Measurements from ENCODE around the gene LKAAEAR1.
A peak's percentile ranks its signal among the peaks of the same experiment; 100 is the strongest.

LKAAEAR1 gene

DNA sequence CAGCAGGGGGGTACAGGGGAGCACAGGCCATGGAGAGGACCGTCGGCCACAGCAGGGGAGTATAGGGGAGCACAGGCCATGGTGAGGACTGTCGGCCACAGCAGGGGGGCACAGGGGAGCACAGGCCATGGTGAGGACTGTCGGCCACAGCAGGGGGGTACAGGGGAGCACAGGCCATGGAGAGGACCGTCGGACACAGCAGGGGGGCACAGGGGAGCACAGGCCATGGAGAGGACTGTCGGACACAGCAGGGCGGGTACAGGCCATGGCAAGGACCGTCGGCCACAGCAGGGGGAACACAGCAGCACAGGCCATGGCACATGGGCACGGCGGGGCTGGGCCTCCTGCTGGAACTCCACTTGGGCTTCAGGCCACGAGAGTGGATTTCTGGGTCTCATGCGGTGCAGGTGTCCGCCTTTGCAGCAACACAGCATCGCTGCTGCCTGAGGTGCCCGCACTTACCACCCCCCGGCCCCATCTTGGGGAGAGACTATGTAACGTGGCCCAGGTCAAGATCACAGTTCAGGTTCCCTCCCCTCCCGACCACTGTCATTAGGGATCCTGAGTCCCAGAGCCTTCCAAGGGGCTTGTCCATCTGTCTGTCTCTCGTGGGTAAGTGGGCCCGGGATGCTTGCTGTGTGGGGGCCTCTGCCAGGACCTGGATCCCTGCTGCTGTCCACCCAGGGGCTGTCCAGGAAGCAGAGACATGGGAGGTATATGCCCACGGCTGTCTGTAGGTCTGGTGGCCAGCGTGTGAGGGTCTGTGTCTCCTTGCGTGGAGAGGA, 20.7 kb upstream of the LKAAEAR1 start:
- Histone ChIP-seq H3K4me3 (no peak overlapping the region), H4K20me1 (peaks cover 27% of the 10 kb centered on the region; the same call in 1 of the 2 replicates), H3K9ac (no peak overlapping the region), H3K27ac (no peak overlapping the region), H3K27me3 (peaks cover 38% of the 10 kb centered on the region), H3K4me2 (no peak overlapping the region), H3K9me3 (no peaks in the 10 kb centered on the region), H3K36me3 (no peaks in the 10 kb centered on the region), H3K4me1 (peaks cover 63% of the 10 kb centered on the region)
- no peak for TF ChIP-seq Cebpa-rat (IDR thresholded peaks at IDR 0.05)

DNA sequence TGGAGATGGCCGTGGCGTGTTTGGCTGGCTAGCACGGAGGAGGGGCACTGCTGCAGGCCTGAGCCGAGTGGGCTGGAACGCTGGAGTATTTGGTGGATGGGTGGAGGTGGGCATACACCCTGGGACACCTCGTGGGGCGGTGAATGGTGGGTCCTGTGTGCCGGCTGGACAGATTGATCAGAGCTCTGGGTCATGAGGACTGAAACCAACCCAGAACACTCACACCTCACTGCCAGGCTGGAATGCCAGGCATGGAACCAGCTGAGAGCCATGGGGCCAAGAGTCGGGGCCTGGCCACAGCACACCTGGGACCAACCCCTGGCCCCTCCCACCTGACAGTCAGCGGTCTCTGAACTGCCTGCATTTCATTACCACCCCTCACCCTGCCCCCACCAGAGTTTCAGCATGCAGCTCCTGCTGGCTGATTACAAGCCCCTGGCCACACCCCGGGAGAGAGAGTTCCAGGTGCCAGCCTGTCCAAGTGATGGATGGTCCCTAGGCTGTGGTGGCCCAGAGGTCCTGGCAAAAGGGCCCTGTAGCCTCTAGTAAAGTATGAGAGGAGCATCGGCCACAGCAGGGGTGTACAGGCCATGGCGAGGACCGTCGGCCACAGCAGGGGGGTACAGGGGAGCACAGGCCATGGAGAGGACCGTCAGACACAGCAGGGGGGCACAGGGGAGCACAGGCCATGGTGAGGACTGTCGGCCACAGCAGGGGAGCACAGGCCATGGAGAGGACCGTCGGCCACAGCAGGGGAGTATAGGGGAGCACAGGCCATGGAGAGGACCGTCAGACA, 19.9 kb upstream of the LKAAEAR1 start:
- Histone ChIP-seq H3K9me3 (no peaks in the 10 kb centered on the region), H3K9ac (no peak overlapping the region), H3K27ac (no peak overlapping the region), H3K4me3 (no peak overlapping the region), H3K4me1 (peaks cover 63% of the 10 kb centered on the region), H3K36me3 (peaks cover 4% of the 10 kb centered on the region; the same call in 1 of the 2 replicates), H4K20me1 (peaks cover 29% of the 10 kb centered on the region; the same call in 1 of the 2 replicates), H3K27me3 (peaks cover 38% of the 10 kb centered on the region), H3K4me2 (no peak overlapping the region)
- no peak for TF ChIP-seq Cebpa-rat (IDR thresholded peaks at IDR 0.05)

DNA sequence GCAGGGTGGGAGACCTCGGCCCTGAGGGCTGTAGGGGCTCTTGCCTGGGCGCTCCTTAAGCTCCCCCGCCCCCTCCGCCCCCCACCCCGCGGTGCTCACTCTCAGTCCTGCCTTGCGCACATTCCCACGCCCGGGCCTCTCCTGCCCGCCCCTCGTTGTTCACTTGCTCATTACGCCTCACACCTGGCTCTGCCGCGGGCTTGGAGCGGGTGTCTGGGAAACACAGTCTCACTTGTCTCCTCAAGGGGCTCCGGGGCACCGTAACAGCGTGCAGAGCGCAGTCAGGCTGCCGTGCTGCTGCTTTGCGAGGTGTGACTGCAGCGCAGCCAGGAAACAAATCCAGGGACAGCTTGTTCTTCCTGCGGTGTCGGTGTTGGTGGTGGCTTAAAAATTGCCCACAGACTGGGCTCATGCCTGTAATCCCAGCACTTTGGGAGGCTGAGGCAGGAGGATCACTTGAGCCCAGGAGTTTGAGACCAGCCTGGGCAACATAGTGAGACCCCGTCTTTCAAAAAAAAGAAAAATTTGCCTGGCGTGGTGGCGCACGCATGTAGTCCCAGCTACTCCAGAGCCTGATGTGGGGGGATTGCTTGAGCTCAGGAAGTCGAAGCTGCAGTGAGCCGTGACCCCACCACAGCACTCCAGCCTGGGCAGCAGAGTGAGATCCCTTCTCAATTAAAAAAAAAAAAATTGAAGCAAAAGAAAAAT, 18.6 kb upstream of the LKAAEAR1 start:
- no peak overlapping the region for H3K27ac ChIP-seq
- H3K9me3 ChIP-seq: no peaks in the 10 kb centered on the region
- H3K27me3 ChIP-seq: peaks cover 38% of the 10 kb centered on the region
- H3K4me3 ChIP-seq: peak overlapping the region; percentile 65
- peaks cover 52% of the 10 kb centered on the region for H3K4me1 ChIP-seq
- peak overlapping the region; percentile 88 for H3K4me2 ChIP-seq
- H4K20me1 ChIP-seq: peaks cover 29% of the 10 kb centered on the region; the same call in 1 of the 2 replicates
- no peak for TF ChIP-seq Cebpa-rat (IDR thresholded peaks at IDR 0.05)
- H3K36me3 ChIP-seq: peaks cover 17% of the 10 kb centered on the region; the same call in 1 of the 2 replicates
- no peak overlapping the region for H3K9ac ChIP-seq

DNA sequence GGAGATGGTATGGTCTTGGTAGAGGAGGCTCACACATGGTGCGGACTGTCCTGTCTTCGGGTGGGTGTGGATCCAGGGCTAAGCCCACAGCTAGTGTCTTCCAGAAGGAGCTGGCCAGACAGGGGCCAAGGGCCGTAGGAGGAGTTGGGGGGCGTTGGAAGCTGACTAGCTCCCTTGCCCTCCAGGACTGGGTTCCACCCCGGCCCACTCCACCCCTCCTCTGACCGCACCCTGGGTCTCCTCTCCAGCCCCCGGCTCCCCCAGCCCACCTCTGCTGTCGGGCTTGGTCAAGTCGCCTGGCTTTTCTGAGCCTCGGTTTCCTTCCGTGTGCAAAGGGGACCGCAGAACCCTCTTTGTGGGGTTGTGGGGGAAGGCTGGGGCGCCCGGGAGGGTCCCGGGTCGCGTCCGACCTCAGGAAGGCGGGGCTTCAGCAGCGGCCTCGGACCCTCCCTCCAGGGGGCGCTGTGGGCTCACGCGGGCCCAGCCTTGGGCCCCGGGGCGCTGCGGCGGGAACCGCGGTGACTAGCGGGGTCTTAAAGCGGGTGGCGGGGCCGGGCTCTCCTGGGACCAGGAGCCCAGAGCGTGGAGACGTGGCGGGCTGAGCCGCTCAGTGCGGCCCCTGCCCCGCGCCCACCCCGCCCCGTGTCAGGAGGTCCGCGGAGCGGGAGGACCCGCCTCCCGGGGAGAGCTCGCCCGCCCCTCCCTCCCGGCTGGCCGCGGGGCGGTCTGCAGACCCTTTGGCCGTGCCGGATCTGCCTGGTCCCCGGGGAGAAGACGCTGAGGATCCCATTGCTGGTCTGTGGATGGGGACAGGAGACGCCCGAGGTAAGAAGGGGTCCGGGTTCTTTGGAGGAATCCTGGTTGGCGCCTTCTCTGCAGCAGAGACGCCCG, 17.8 kb upstream of the LKAAEAR1 start:
- peak overlapping the region; percentile 88 for H3K4me2 ChIP-seq
- peak overlapping the region; percentile 65 for H3K4me3 ChIP-seq
- peaks cover 44% of the 10 kb centered on the region for H3K4me1 ChIP-seq
- peaks cover 38% of the 10 kb centered on the region for H3K27me3 ChIP-seq
- H3K36me3 ChIP-seq: peaks cover 20% of the 10 kb centered on the region; the same call in 1 of the 2 replicates
- no peak for TF ChIP-seq Cebpa-rat (IDR thresholded peaks at IDR 0.05)
- H3K9ac ChIP-seq: 0 out of 2 replicates have a peak overlapping the region, but pooled peaks have one; percentile 10
- no peaks in the 10 kb centered on the region for H3K9me3 ChIP-seq
- no peak overlapping the region for H3K27ac ChIP-seq
- H4K20me1 ChIP-seq: peaks cover 29% of the 10 kb centered on the region; the same call in 1 of the 2 replicates

DNA sequence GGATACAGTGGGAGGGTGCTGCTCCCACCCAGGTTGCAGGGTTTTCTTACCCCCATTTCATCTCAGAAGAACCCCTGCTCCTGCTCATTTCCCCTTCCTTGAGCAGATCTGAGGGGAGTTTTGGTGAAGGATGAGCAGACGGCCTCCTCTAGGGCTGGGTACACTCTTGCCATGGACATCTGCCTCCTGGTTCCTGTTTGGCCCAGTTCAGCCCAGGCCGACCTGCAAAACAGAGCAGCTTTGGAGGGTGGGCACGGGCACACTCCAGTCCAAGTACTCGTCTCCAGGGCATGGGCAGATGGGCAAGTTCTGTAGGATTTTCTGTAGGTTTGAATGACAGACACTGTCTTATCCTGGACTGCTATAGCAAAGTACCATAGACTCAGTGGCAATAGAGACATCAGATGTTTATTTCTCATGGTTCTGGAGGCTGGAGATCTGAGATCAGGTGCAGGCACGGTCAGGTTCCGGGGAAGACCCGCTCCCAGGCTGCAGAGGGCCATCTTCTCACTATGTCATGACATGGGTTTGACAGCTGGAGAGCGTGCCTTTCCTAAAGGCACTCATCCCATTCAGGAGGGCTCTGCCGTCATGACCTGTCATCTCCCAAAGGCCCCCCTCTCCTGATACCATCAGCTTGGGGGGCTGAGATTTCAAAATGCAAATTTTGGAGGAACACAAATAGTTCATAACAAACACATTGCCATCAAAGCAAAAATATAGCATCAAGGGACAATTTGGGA, 16.9 kb upstream of the LKAAEAR1 start:
- Histone ChIP-seq H3K27ac (no peak overlapping the region), H3K4me3 (no peak overlapping the region), H3K4me1 (peaks cover 40% of the 10 kb centered on the region), H3K4me2 (peak overlapping the region; percentile 88), H4K20me1 (peaks cover 29% of the 10 kb centered on the region; the same call in 1 of the 2 replicates), H3K9ac (no peak overlapping the region), H3K36me3 (peaks cover 27% of the 10 kb centered on the region; the same call in 1 of the 2 replicates), H3K27me3 (peaks cover 38% of the 10 kb centered on the region), H3K9me3 (no peaks in the 10 kb centered on the region)
- TF ChIP-seq Cebpa-rat (IDR thresholded peaks at IDR 0.05): no peak

DNA sequence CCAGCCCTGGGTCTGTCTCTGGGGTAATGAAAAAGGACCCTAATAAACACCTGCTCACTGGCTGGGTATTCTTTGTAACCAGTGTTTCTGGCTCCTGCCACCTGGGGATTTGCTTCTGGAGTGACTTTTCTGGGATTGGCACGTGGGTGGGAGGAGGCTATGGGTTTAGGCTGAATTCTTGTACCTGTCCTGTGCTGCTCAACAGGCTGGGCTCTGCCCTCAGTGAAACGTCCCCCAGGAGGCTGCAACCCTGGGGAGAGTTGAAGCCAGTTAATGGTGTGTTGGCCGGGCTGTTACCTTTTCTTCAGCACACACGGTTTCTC, 16.3 kb upstream of the LKAAEAR1 start:
- H4K20me1 ChIP-seq: peaks cover 29% of the 10 kb centered on the region; the same call in 1 of the 2 replicates
- H3K4me1 ChIP-seq: peaks cover 40% of the 10 kb centered on the region
- no peak overlapping the region for H3K9ac ChIP-seq
- no peak overlapping the region for H3K27ac ChIP-seq
- H3K4me2 ChIP-seq: peak overlapping the region; percentile 88
- H3K9me3 ChIP-seq: no peaks in the 10 kb centered on the region
- no peak for TF ChIP-seq Cebpa-rat (IDR thresholded peaks at IDR 0.05)
- H3K4me3 ChIP-seq: no peak overlapping the region
- H3K36me3 ChIP-seq: peaks cover 27% of the 10 kb centered on the region; the same call in 1 of the 2 replicates
- H3K27me3 ChIP-seq: peaks cover 38% of the 10 kb centered on the region

DNA sequence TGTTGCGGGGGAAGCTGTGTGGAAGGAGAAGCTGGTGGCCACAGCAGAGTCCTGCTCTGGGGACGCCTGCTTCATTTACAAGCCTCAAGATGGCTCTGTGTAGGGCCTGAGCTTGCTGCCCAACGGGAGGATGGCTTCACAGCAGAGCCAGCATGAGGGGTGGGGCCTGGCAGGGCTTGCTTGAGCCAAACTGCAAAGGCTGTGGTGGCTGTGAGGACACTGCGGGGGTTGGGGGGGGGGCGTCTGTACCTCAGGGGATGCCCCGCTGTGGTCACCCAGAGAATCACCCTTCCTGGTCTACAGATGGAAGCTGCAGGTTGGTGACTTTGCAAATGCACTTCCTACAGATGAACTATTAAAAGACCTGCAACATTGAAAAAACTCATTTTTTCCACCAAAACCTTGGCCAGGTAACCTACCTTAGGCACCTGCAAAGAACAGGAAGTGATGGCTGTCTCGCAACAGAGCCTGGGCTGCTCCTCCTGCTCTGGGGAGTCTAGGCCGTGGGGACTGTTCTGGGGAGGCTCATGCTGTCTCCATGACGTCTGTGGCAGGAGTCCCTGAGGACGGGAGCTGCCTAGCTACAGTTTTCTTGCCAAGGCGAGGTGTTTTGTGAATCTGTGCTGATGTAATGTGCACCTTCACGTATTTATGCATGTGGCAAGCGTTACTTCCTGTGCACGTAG, 15.8 kb upstream of the LKAAEAR1 start:
- Histone ChIP-seq H4K20me1 (peaks cover 29% of the 10 kb centered on the region; the same call in 1 of the 2 replicates), H3K36me3 (peaks cover 27% of the 10 kb centered on the region; the same call in 1 of the 2 replicates), H3K9ac (no peak overlapping the region), H3K27ac (no peak overlapping the region), H3K4me1 (peaks cover 40% of the 10 kb centered on the region), H3K4me3 (no peak overlapping the region), H3K9me3 (no peaks in the 10 kb centered on the region), H3K4me2 (peak overlapping the region; percentile 88), H3K27me3 (peaks cover 38% of the 10 kb centered on the region)
- no peak for TF ChIP-seq Cebpa-rat (IDR thresholded peaks at IDR 0.05)
